ENCODE measurements around the gene VPS37B.
"Not testable (repeated sequence)": the region's sequence is repeated elsewhere in the genome, so short reads cannot be mapped to it uniquely, and the experiment has no call there.

Gene VPS37B

DNA sequence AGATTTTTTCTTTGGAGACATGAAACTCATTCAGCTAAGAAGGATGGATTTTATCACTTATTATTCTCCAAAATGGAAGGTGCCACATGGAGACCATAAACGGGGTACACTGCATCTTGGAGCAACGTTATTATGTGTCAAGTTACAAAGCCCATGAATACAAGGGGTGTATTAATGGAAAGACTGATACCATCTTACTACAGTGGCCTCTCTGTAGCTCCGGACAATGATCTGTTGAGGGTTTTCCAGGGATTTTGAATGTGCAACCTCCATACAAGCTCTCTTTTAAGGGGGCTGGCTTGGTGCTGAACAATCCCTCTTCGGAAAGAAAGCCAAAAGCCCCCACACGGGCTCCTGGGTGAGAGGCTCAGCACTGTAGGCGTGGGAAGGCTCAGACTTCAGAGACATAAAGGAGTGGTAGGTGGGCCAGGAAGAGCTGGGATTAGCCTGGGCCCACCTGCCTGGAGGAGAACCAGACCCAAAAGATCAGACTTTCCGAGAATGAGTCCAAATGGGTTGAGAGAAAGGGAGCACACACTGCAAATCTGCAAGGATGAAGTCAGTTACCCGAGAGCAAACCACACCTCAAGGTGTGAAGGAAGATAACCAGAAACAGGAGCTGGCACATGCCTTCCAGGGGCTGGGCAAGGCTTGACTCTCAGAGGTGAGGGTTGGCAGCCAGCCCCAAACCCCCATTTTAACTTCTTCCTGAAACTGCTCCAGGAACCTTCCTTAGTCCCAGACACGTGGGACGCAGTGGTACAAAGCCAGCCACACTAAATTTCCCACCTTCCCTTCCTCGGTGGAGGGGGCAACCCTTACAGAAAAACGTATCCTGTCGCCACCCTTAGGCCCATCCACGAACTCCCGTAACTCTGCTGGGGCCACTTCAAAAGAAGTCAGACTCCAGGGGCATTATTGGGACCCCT, 1.5 kb downstream of the VPS37B start:
- Mint-ChIP-seq H3K27ac (peak overlapping the region; percentile 100), H3K9me3 (no peaks in the 10 kb centered on the region), H3K27me3 (no peaks in the 10 kb centered on the region), H3K4me1 (peaks cover 62% of the 10 kb centered on the region), H3K36me3 (no peaks in the 10 kb centered on the region), H3K4me3 (peak overlapping the region; percentile 89)
- DNase-seq (ENCODE audit: low spot score in 2 of 2) (no peak), ATAC-seq (ENCODE audit: low read depth) (no peak)

DNA sequence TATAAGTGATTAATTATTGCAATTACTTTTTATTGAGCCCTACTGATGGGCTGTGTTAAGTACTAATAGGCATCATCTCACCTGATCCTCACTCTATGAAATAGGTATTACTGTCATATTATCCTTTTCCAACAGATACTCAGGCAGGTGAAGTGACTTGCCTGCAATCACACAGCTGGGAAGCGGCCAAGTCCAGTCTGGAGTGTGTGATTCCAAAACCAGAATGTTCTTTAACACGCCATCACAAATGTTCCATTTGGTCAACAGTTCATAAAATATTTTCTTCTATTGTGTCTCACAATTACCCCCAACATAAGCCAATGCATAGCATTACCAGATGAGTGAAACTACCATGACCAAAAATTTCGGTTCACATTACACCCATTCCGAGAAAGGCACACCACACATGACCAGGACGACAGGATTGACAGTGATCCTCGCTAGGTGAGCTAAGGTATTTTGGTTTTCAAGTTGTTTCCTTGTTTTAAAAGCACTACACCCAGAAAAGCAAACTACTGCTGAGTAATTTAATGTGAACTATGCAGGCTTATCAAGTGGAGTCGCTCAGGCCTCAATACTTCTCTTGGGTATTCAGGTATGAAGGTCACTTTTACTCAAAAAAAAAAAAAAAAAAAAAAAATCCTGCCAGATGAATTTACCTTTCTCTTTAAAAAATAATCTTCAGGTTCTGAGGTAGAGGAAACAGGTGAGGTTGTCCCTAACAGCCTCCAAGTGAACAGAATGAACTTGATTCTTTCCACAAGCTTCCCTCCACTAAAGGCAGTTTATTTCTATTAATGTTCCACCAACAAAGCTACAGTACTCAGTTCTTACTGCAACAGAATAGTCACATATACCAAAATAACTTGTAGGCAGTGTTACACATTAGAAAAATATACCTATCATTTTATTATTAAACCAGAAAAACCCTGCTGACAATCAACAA, 2.4 kb downstream of the VPS37B start:
- Mint-ChIP-seq H3K27ac (peak overlapping the region; percentile 24), H3K4me3 (peak overlapping the region; percentile 89)

DNA sequence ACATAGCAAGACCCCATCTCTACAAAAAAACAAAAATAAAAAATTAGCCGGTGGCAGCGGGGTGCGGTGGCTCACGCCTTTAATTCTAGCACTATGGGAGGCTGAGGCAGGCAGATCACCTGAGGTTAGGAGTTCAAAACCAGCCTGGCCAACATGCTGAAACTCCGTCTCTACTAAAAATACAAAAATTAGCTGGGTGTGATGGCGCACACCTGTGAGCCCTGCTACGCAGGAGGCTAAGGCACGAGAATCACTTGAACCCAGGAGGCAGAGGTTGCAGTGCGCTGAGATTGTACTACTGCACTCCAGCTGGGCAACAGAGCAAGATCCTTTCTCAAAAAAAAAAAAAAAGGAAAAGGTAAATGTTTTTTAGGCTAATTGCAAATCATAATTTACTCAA, 3.2 kb downstream of the VPS37B start:
- not testable (repeated sequence) for H3K4me3 Mint-ChIP-seq, H3K27ac Mint-ChIP-seq

More for the DNA sequence above, 2.4 kb downstream of the VPS37B start:
- no peak for ATAC-seq (ENCODE audit: low read depth)
- H3K9me3 Mint-ChIP-seq: no peaks in the 10 kb centered on the region
- H3K36me3 Mint-ChIP-seq: no peaks in the 10 kb centered on the region
- no peaks in the 10 kb centered on the region for H3K27me3 Mint-ChIP-seq
- no peak for DNase-seq (ENCODE audit: low spot score in 2 of 2)
- H3K4me1 Mint-ChIP-seq: peaks cover 58% of the 10 kb centered on the region

DNA sequence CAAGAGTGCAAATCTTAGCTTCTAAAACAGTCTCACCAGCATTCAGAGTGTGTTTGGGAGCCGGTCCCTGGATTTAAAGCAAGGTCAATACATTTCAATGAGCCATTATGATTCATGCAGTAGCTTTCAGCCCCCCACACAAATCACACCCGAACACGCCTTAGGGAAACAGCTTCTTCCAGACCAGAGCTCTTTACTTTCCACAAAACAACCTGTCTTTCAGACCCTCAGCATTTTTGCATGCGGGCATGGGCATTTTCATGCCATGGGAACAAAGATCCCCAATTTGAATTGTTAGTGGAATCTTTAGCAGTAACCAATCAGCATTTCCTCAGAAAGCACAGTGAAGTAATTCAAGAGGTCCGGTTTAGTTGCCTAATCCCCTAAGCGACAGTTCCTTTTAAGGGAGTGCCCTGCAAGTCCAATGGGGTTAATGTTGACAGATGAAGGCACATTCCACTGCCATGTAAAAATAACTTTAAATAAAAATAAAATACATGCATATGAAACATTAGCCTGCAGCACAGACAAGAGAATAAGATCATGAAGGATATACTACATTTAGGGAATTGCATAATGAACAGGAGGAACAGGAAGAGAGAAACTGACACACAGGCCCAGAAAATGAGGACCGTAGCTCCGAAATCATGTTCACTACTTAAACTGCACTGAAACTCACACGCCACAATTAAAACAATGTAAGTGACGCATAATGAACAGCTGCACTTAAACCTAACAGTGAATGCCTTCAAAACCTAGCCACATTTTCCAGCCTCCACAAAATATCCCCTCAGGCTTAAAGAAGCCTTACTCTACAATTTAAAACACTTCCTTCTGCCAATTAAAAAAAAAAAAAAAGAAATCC, 4.0 kb downstream of the VPS37B start:
- Mint-ChIP-seq H3K9me3 (no peaks in the 10 kb centered on the region), H3K4me3 (no peak overlapping the region), H3K27ac (no peak overlapping the region), H3K36me3 (no peaks in the 10 kb centered on the region), H3K4me1 (peaks cover 62% of the 10 kb centered on the region), H3K27me3 (no peaks in the 10 kb centered on the region)
- DNase-seq (ENCODE audit: low spot score in 2 of 2): no peak
- ATAC-seq (ENCODE audit: low read depth): no peak

More for the DNA sequence above, 3.2 kb downstream of the VPS37B start:
- ATAC-seq (ENCODE audit: low read depth); H3K36me3 Mint-ChIP-seq; DNase-seq (ENCODE audit: low spot score in 2 of 2); H3K27me3 Mint-ChIP-seq; H3K9me3 Mint-ChIP-seq: not testable (repeated sequence)
- peaks cover 57% of the 10 kb centered on the region for H3K4me1 Mint-ChIP-seq

DNA sequence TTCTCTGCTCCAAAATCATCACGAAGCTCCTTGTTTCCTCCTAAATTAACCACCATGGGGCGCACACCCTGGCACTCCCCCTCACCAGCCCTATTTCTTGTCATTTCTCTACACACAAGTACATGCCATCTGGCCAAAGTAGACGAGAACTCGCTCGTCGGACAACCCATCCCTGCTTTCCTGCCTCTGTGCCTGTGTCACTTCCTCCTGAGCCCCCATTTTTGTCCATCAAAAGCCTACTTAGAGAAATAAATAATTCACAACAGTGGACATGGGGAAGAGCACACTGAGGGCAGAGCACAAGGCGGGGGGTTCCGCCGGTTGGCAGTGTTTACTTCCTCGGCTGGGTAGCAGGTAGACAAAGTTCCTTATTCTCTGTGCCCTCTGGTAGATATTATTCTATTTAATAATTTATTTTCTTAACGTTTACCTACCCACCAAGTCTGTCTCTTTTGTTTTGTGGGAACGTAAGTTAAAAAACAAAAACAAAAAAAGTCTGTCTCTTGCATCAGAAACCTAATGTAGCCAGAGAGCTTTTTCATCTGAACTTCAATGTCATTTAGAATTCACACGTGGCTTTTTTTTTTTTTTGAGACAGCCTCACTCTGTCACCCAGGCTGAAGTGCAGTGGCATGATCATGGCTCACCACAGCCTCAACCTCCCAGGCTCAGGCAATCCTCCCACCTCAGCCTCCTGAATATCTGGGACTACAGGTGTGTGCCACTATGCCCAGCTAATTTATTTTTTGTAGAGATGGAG, 6.0 kb downstream of the VPS37B start:
- peaks cover 58% of the 10 kb centered on the region for H3K4me1 Mint-ChIP-seq
- no peaks in the 10 kb centered on the region for H3K36me3 Mint-ChIP-seq
- peak overlapping the region; percentile 82 for H3K4me3 Mint-ChIP-seq
- no peaks in the 10 kb centered on the region for H3K9me3 Mint-ChIP-seq
- ATAC-seq (ENCODE audit: low read depth): peak; percentile 17
- peak overlapping the region; percentile 84 for H3K27ac Mint-ChIP-seq
- DNase-seq (ENCODE audit: low spot score in 2 of 2): no peak
- no peaks in the 10 kb centered on the region for H3K27me3 Mint-ChIP-seq

DNA sequence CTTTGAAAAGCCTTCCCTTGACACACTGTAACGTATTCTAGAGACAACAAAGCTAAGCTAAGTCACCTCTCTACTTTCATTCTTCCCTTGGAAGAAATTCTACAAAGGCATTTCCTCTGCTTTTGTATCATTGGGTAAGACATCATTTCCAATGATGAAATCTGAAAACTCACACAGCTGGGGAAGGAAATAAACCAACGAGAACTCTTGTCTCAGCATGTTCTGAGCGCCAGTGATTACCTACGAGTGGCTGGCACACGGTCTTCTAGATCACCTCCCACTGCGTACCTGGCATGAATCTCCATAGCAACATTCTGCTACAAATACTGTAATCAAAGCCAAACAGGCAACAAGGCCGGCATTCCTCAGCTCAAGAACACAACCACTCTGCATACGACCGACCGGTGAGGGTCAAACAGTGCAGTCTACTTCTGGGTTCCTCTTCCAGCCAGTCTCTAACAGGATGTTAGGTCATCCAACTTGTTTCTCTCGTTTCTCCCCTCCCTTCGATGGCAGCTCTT, 7.6 kb downstream of the VPS37B start:
- peak overlapping the region; percentile 84 for H3K27ac Mint-ChIP-seq
- H3K36me3 Mint-ChIP-seq: peaks cover 3% of the 10 kb centered on the region
- ATAC-seq (ENCODE audit: low read depth) (peak; percentile 70), DNase-seq (ENCODE audit: low spot score in 2 of 2) (peak in 1 of 2 donors; percentile 60)
- peak overlapping the region; percentile 73 for H3K4me3 Mint-ChIP-seq
- no peaks in the 10 kb centered on the region for H3K27me3 Mint-ChIP-seq
- H3K4me1 Mint-ChIP-seq: peaks cover 50% of the 10 kb centered on the region
- no peaks in the 10 kb centered on the region for H3K9me3 Mint-ChIP-seq

DNA sequence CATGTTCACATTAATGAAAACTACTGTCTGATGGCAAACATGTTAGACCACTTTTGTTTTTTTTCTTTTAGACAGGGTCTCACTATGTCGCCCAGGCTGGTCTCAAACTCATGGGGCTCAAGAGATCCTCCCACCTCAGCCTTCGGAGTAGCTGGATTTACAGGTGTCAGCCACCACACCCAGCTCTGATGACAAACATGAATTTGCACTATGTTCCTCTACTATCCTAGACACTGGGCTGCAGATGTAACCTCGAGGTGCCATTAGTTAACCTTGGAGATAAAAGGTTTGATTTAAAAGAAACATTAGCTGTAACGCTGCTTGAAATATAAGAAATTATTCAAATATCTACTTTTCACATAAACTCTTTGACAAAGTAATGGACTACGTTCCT, 8.1 kb downstream of the VPS37B start:
- no peak for DNase-seq (ENCODE audit: low spot score in 2 of 2)
- Mint-ChIP-seq H3K9me3 (no peaks in the 10 kb centered on the region), H3K4me1 (peaks cover 53% of the 10 kb centered on the region), H3K36me3 (peaks cover 3% of the 10 kb centered on the region), H3K4me3 (peak overlapping the region; percentile 73), H3K27ac (peak overlapping the region; percentile 84), H3K27me3 (no peaks in the 10 kb centered on the region)
- peak; percentile 17 for ATAC-seq (ENCODE audit: low read depth)

DNA sequence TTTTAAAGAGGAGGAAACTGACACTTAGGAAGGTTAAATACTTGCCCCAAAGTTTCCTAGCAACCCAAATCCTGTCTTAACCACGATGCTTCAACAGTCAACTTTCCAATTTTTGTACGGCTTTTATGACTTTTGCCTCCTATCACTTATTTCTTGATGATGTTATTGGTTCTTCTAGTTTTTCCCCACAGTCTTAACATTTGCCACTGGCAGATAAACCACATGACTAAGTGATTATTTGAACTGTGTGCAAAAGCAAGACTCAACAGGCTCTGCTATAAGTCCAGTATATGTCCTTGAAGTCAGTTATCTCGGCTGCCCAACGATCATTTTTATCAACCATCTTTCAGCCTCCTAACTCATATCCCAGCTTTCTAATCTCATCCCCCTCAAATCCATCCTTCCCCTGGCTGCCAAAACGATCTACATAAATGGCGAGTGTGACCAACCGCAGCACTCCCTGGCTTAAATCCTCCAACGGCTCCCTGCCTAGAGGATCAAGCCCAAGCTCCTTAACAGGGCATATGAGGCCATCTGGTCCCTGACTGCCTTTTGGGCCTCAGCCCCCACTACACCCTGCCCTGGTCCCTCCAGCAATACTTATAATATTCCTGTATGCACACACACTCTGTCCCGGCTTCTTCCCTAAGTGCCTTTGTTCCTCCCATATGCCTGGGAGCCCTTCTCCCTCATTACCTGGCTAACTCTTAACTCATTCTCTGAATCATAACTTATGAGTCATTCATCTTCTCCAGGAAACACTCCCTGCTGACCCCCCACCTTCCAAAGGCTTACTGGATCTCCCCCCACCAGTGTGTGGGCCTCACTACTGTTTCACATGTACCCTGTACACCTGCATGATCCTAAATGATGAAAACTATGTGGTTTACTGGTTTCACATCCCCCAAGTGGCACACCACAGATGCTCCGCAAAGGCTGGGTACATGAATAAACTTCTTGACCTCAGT, 8.8 kb downstream of the VPS37B start:
- peak overlapping the region; percentile 73 for H3K4me3 Mint-ChIP-seq
- peak; percentile 74 for ATAC-seq (ENCODE audit: low read depth)
- peaks cover 3% of the 10 kb centered on the region for H3K36me3 Mint-ChIP-seq
- H3K9me3 Mint-ChIP-seq: no peaks in the 10 kb centered on the region
- H3K27me3 Mint-ChIP-seq: no peaks in the 10 kb centered on the region
- H3K4me1 Mint-ChIP-seq: peaks cover 58% of the 10 kb centered on the region
- peak in 1 of 2 donors; percentile 60 for DNase-seq (ENCODE audit: low spot score in 2 of 2)
- H3K27ac Mint-ChIP-seq: peak overlapping the region; percentile 84

DNA sequence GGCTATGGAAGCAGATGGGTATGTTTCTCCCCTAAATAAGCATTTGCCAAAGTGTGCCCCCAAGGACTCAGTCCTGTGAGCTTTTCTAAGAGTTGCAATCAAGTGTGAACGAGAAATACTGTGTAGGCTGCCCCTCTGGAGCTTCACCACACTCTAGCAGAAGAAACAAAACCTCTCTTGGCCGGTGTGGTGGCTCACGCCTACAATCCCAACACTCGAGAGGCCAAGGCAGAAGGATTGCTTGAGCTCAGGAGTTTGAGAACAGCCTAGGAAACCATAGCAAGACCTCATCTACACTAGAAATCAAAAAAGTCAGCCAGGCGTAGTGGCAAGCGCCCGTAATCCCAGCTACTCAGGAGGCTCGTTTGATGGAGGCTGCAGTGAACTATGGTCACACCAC, 9.8 kb downstream of the VPS37B start:
- H3K4me3 Mint-ChIP-seq: no peak overlapping the region
- H3K27ac Mint-ChIP-seq: no peak overlapping the region
- H3K4me1 Mint-ChIP-seq: peaks cover 59% of the 10 kb centered on the region
- ATAC-seq (ENCODE audit: low read depth) (no peak), DNase-seq (ENCODE audit: low spot score in 2 of 2) (no peak)
- no peaks in the 10 kb centered on the region for H3K9me3 Mint-ChIP-seq
- H3K36me3 Mint-ChIP-seq: peaks cover 3% of the 10 kb centered on the region
- H3K27me3 Mint-ChIP-seq: no peaks in the 10 kb centered on the region

DNA sequence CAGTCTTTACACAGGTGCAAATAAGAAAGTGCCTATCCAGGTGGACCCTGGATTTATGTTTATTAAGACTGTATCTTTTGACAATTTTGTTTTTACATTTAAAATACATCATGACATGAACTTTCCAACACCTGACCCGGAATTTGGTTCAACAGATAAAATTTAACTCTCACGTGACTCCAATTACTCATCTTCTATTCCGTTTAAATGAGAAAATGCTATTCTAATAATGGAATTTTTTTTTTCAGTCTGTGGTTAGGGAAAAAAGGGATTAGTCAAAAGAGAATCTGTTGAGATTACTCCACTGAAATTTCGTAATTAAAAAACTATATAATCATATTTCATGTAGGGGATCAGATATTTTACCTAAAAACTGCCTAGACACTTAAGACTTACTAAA, 11.1 kb downstream of the VPS37B start:
- H3K36me3 Mint-ChIP-seq: peaks cover 12% of the 10 kb centered on the region
- no peak overlapping the region for H3K4me3 Mint-ChIP-seq
- ATAC-seq (ENCODE audit: low read depth) (no peak), DNase-seq (ENCODE audit: low spot score in 2 of 2) (no peak)
- H3K9me3 Mint-ChIP-seq: no peaks in the 10 kb centered on the region
- H3K4me1 Mint-ChIP-seq: peaks cover 65% of the 10 kb centered on the region
- no peaks in the 10 kb centered on the region for H3K27me3 Mint-ChIP-seq
- H3K27ac Mint-ChIP-seq: no peak overlapping the region

DNA sequence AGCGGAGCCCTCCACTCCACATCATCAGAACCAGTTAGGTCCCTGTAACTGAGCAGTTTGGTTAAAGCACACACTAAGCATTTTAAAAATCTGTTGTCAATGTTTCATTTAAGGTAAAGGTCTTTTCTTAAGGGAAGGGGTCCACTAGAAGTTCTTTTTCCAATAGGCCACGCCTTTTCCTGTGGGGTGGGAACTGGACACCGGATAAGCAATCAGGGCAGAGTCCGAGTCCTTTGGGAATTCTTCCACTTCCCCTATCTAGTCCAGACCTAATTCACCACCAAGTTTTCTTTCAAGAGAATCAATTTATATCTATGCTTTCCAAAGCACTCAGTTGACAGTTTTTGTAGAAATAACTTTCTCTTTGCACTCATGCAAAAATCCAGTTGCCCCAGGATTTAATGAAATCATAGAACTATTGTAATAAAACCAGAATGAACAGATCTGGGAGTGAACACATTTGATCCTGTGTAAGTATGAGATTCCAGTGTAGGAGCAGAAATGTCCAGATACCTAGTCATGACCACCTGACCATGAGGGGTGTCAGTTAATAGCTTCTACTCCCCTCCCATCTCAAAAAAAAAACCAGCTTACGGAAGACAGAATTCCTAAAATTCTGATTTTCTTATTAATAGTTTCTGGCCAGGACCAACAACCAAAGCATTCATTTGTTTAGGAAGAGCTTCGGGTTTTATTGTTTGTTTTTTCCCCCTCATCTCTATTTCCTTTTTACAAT, 11.7 kb downstream of the VPS37B start:
- ATAC-seq (ENCODE audit: low read depth) (no peak), DNase-seq (ENCODE audit: low spot score in 2 of 2) (no peak)
- Mint-ChIP-seq H3K4me1 (peaks cover 66% of the 10 kb centered on the region), H3K27me3 (no peaks in the 10 kb centered on the region), H3K36me3 (peaks cover 14% of the 10 kb centered on the region), H3K9me3 (no peaks in the 10 kb centered on the region), H3K27ac (peak overlapping the region; percentile 25), H3K4me3 (no peak overlapping the region)

All from memory B cell (primary cell).